Suprapubic skin (tissue), 4 donors: ENCODE measurements around the gene MAGEB3. TPM values are rescaled to one million over a fixed set of nuclear protein-coding genes. Genes with fewer than 3 reads are reported as not detected.

Experiments
- DNase-seq, 2 donors: peaks; one replicate each; pipeline ENCODE4 v3.0.0-alpha.2; 2019; ENCODE audit warnings: low spot score in 2 of 2
- H3K27ac ChIP-seq: fragments of 200-600 bp; sonication (generic); one replicate; pipeline ENCODE4 v1.5.1; 2019
- H3K27me3 ChIP-seq: fragments of 200-600 bp; sonication (generic); one replicate; pipeline ENCODE4 v1.5.1; 2019
- H3K36me3 ChIP-seq: fragments of 200-600 bp; sonication (generic); one replicate; pipeline ENCODE4 v1.5.1; 2019
- H3K4me1 ChIP-seq: fragments of 200-600 bp; sonication (generic); one replicate; pipeline ENCODE4 v1.5.1; 2019
- H3K4me3 ChIP-seq: fragments of 200-600 bp; sonication (generic); one replicate; pipeline ENCODE4 v1.5.1; 2019; ENCODE audit warnings: mild to moderate bottlenecking
- H3K9me3 ChIP-seq: fragments of 200-600 bp; sonication (generic); one replicate; pipeline ENCODE4 v1.5.1; 2019
- EP300 ChIP-seq: sonication (generic); formaldehyde crosslinking; IDR thresholded peaks from one replicate; pipeline ENCODE4 v1.6.1; 2017; ENCODE audit warnings: antibody characterized with exemption
- POLR2A ChIP-seq, 2 donors: fragments of 450-650 bp; IDR thresholded peaks; one replicate each; pipeline ENCODE4 v1.6.1; 2017; ENCODE audit warnings: antibody characterized with exemption in 2 of 2, mild to moderate bottlenecking in 2 of 2, moderate library complexity in 2 of 2
- POLR2AphosphoS5 ChIP-seq, 3 donors: sonication (generic); formaldehyde crosslinking; IDR thresholded peaks; one replicate each; pipeline ENCODE4 v1.6.1; 2017; ENCODE audit warnings: antibody characterized with exemption in 3 of 3
- WGBS: methylation state at CpG from one replicate; pipeline ENCODE4 v1.1.5; 2018; 5-methylcytosine and 5-hydroxymethylcytosine counted together
- total RNA-seq, 4 donors: library from RNA; depleted of rRNA; stranded (reverse); fragments of >200 nt; gene quantifications; one replicate each; pipeline ENCODE4 v1.1.0, GENCODE V29; 2016
- TF ChIP-seq, protein P1 (sequence below), 2 donors: fragments of 200-600 bp in 1 of 2; fragments of 450-650 bp in 1 of 2; sonication (generic) in 1 of 2; IDR thresholded peaks; one replicate each; pipeline ENCODE4 v1.5.1; 2016 to 2019; ENCODE audit warnings: antibody characterized with exemption in 2 of 2, mild to moderate bottlenecking in 1 of 2, moderate library complexity in 1 of 2

The MAGEB3 gene
- total RNA-seq, 4 donors from 2014 or later: not detected

DNA sequence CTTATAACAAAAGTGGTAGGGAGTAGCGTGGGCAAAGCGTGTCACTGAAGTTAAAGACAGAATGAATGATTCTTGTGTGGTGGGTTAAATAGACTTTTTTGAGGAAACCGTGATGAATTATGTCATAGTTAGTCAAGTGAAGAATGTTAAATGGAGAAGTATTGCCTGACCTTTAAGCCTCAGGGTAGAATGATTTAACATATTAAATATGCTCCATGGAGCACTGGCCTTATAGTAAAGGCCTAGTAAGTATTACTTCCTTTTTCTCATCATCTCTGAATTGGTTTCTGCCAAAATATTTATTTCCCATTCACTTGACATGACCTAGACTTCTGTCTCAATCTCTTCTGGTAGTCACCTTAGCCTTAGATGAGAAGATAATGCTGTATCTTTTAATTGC, 40.2 kb downstream of the MAGEB3 start:
- H3K27me3 ChIP-seq: no peaks in the 10 kb centered on the region
- no peaks in the 10 kb centered on the region for H3K9me3 ChIP-seq
- DNase-seq: no peak
- no peak for TF ChIP-seq POLR2AphosphoS5 (IDR thresholded peaks at IDR 0.05)
- TF ChIP-seq POLR2A (IDR thresholded peaks at IDR 0.05): no peak
- TF ChIP-seq, protein P1, sequence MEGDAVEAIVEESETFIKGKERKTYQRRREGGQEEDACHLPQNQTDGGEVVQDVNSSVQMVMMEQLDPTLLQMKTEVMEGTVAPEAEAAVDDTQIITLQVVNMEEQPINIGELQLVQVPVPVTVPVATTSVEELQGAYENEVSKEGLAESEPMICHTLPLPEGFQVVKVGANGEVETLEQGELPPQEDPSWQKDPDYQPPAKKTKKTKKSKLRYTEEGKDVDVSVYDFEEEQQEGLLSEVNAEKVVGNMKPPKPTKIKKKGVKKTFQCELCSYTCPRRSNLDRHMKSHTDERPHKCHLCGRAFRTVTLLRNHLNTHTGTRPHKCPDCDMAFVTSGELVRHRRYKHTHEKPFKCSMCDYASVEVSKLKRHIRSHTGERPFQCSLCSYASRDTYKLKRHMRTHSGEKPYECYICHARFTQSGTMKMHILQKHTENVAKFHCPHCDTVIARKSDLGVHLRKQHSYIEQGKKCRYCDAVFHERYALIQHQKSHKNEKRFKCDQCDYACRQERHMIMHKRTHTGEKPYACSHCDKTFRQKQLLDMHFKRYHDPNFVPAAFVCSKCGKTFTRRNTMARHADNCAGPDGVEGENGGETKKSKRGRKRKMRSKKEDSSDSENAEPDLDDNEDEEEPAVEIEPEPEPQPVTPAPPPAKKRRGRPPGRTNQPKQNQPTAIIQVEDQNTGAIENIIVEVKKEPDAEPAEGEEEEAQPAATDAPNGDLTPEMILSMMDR (IDR thresholded peaks at IDR 0.05): no peak
- TF ChIP-seq EP300: no peak
- no peak overlapping the region for H3K4me3 ChIP-seq
- no peak overlapping the region for H3K27ac ChIP-seq
- WGBS: 81% methylated on average over 3 of the region's 3 CpGs
- H3K36me3 ChIP-seq: no peaks in the 10 kb centered on the region
- H3K4me1 ChIP-seq: no peaks in the 10 kb centered on the region

DNA sequence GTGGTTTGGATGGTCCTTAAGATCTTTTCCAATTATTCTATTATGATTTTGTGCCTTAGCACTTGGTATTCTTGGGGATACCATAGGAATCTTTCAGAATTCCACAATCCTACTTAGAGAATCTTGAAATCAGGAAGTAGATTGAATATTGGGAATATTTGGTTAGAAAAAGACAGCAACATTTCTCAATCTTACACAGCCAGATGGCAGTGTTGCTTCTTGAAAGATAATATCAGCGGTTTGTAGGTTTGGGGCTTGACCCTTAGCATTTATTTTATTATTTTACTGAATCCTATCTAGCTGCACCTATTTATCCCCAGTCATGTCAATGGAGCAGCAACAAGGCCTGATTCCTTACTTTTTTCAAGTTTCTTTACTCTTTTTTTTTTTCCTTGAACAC, 45.0 kb downstream of the MAGEB3 start:
- no peaks in the 10 kb centered on the region for H3K4me1 ChIP-seq
- H3K27me3 ChIP-seq: no peaks in the 10 kb centered on the region
- no peak for DNase-seq
- no peak overlapping the region for H3K27ac ChIP-seq
- WGBS: 3% methylated on average over 1 of the region's 1 CpG
- no peaks in the 10 kb centered on the region for H3K9me3 ChIP-seq
- TF ChIP-seq POLR2A (IDR thresholded peaks at IDR 0.05) (no peak), EP300 (no peak), POLR2AphosphoS5 (IDR thresholded peaks at IDR 0.05) (no peak)
- TF ChIP-seq, protein P1 (IDR thresholded peaks at IDR 0.05): no peak
- H3K36me3 ChIP-seq: no peaks in the 10 kb centered on the region
- H3K4me3 ChIP-seq: no peak overlapping the region

DNA sequence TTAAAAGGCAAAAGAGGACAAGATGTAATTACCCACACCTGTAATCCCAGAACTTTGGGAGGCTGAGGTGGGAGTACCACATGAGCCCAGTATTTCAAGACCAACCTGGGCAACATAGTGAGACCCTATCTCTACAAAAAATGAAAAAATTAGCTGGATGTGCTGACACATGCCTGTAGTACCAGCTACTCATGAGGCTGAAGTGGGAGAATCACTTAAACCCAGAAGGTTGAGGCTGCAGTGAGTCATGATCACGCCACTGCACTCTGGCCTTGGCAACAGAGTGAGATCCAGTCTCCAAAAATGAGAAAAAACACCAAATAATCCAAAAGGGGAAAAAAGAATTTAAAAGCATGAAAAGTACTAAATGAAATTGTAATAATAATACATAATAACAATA, 47.9 kb downstream of the MAGEB3 start:
- Histone ChIP-seq H3K36me3 (no peaks in the 10 kb centered on the region), H3K9me3 (no peaks in the 10 kb centered on the region), H3K4me1 (no peaks in the 10 kb centered on the region), H3K4me3 (no peak overlapping the region), H3K27ac (no peak overlapping the region), H3K27me3 (no peaks in the 10 kb centered on the region)
- WGBS: 29% methylated on average over 1 of the region's 1 CpG
- TF ChIP-seq, protein P1 (IDR thresholded peaks at IDR 0.05): no peak
- no peak for TF ChIP-seq POLR2A (IDR thresholded peaks at IDR 0.05)
- no peak for TF ChIP-seq EP300
- TF ChIP-seq POLR2AphosphoS5 (IDR thresholded peaks at IDR 0.05): no peak
- DNase-seq: no peak

DNA sequence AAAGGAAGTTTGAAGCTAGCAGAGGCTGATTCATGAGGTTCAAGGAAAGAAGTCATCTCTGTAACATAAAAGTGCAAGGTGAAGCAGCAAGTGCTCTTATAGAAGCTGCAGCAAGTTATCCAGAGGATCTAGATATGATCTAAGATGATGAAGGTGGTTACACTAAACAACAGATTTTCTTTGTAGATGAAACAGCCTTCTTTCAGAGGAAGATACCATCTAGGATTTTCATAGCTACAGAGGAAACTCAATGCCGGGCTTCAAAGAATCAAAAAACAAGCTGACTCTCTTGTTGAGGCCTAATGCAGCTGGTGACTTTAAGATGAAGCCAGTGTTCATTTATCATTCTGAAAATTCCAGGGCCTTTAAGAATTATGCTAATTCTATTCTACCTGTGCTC, 50.0 kb downstream of the MAGEB3 start:
- Histone ChIP-seq H3K4me3 (no peak overlapping the region), H3K36me3 (no peaks in the 10 kb centered on the region), H3K27me3 (no peaks in the 10 kb centered on the region), H3K9me3 (no peaks in the 10 kb centered on the region), H3K27ac (no peak overlapping the region), H3K4me1 (no peaks in the 10 kb centered on the region)
- DNase-seq: no peak
- 73% methylated on average over 1 of the region's 1 CpG for WGBS
- TF ChIP-seq, protein P1 (IDR thresholded peaks at IDR 0.05): no peak
- no peak for TF ChIP-seq POLR2A (IDR thresholded peaks at IDR 0.05)
- TF ChIP-seq EP300: no peak
- TF ChIP-seq POLR2AphosphoS5 (IDR thresholded peaks at IDR 0.05): no peak

DNA sequence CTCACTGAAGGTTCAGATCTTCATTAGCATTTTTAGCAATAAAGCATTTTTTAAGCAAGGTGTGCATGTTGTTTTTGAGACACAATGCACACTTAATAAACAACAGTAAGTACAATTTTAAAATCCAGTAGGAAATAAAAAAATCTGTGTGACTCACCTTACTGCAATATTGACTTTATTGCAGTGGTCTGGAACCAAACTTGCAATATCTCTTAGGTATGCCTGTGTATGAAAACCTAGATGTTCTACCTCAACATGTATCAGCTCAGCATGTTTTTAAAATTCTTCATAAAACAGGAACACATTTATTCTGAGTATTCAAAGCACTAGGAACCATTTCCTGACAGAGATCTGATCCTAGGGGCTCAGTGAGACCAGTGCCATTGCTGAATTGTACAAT, 52.1 kb downstream of the MAGEB3 start:
- no peak for DNase-seq
- H3K27me3 ChIP-seq: no peaks in the 10 kb centered on the region
- no peaks in the 10 kb centered on the region for H3K4me1 ChIP-seq
- TF ChIP-seq POLR2A (IDR thresholded peaks at IDR 0.05): no peak
- TF ChIP-seq, protein P1 (IDR thresholded peaks at IDR 0.05): no peak
- no peak for TF ChIP-seq POLR2AphosphoS5 (IDR thresholded peaks at IDR 0.05)
- TF ChIP-seq EP300: no peak
- H3K27ac ChIP-seq: no peak overlapping the region
- H3K36me3 ChIP-seq: no peaks in the 10 kb centered on the region
- no peaks in the 10 kb centered on the region for H3K9me3 ChIP-seq
- no peak overlapping the region for H3K4me3 ChIP-seq
